Body of pancreas (tissue), 4 donors: Measurements from ENCODE around the gene STK35.

Source experiments
- POLR2A ChIP-seq, 3 donors: fragments of 450-650 bp; IDR thresholded peaks; one replicate each; pipeline ENCODE4 v1.6.1; 2016; ENCODE audit warnings: antibody characterized with exemption in 3 of 3, mild to moderate bottlenecking in 2 of 3
- TF ChIP-seq, protein P1 (sequence below), 7 experiments: fragments of 450-650 bp in 4 of 7; fragments of 200-600 bp in 3 of 7; sonication (generic) in 3 of 7; IDR thresholded peaks; one replicate each; pipeline ENCODE4 v1.5.1; 2016 to 2019; ENCODE audit warnings: antibody characterized with exemption in 7 of 7

DNA sequence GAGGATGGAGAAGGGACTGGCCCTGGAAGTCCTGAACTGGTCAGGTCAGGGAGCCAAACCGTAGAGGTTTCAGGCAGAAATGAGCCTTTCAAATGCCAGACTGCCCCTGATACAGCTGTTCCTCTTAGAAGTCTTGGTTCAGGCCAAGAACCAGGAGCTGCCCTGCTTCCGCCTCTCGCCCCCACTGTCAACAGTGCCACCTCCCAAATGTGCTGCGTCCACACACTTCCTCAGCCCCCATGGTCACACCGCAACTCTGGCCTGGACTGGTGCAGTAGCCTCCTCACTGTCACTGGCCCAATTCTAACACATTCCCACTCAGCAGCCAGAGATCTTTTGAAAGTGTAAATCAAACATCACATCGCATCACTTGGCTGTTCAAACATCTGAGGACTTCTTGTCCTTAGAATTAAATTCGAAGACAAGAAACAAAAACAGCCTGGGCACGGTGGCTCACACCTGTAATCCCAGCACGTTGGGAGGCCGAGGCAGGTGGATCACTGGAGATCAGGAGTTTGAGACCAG is 69.7 kb downstream of the STK35 start:
- TF ChIP-seq POLR2A (IDR thresholded peaks at IDR 0.05): no peak
- TF ChIP-seq, protein P1, sequence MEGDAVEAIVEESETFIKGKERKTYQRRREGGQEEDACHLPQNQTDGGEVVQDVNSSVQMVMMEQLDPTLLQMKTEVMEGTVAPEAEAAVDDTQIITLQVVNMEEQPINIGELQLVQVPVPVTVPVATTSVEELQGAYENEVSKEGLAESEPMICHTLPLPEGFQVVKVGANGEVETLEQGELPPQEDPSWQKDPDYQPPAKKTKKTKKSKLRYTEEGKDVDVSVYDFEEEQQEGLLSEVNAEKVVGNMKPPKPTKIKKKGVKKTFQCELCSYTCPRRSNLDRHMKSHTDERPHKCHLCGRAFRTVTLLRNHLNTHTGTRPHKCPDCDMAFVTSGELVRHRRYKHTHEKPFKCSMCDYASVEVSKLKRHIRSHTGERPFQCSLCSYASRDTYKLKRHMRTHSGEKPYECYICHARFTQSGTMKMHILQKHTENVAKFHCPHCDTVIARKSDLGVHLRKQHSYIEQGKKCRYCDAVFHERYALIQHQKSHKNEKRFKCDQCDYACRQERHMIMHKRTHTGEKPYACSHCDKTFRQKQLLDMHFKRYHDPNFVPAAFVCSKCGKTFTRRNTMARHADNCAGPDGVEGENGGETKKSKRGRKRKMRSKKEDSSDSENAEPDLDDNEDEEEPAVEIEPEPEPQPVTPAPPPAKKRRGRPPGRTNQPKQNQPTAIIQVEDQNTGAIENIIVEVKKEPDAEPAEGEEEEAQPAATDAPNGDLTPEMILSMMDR (IDR thresholded peaks at IDR 0.05): no peak
